Type B pancreatic cell (in vitro differentiated cells): ENCODE measurements around the gene FCHSD2. TPM values are rescaled to one million over a fixed set of nuclear protein-coding genes. Genes with fewer than 3 reads are reported as not detected.

Source experiments
- DNase-seq: peaks from one replicate; pipeline ENCODE4 v3.0.0; 2021; ENCODE audit warnings: mixed read lengths; ENCODE audit not compliant: unreplicated experiment; ENCODE audit errors: extremely low spot score
- H3K27ac Mint-ChIP-seq: 2 replicates; pipeline ENCODE4 v1.8.0; 2021; ENCODE audit warnings: mild to moderate bottlenecking, mixed read lengths
- H3K27me3 Mint-ChIP-seq: 2 replicates; pipeline ENCODE4 v1.8.0; 2021; ENCODE audit warnings: mixed read lengths
- H3K36me3 Mint-ChIP-seq: 2 replicates; pipeline ENCODE4 v1.8.0; 2021; ENCODE audit warnings: mixed read lengths
- H3K4me1 Mint-ChIP-seq: one replicate; pipeline ENCODE4 v1.8.0; 2021; ENCODE audit warnings: mixed read lengths; ENCODE audit not compliant: unreplicated experiment
- H3K4me3 Mint-ChIP-seq: 2 replicates; pipeline ENCODE4 v1.8.0; 2021; ENCODE audit warnings: mild to moderate bottlenecking, mixed read lengths
- H3K9me3 Mint-ChIP-seq: 2 replicates; pipeline ENCODE4 v1.8.0; 2021; ENCODE audit warnings: mixed read lengths
- total RNA-seq: library from RNA; stranded (reverse); gene quantifications from 2 replicates; pipeline ENCODE4 v1.2.1, GENCODE V29; 2021; ENCODE audit warnings: low replicate concordance
- TF ChIP-seq, protein P1 (sequence below): fragments of 200-600 bp; sonication (generic); conservative IDR thresholded peaks from 2 replicates; pipeline ENCODE4 v1.5.0; 2021; ENCODE audit warnings: antibody characterized with exemption, mild to moderate bottlenecking

Gene FCHSD2
- total RNA-seq, 1 donor from 2014 or later: 30.8 TPM

DNA sequence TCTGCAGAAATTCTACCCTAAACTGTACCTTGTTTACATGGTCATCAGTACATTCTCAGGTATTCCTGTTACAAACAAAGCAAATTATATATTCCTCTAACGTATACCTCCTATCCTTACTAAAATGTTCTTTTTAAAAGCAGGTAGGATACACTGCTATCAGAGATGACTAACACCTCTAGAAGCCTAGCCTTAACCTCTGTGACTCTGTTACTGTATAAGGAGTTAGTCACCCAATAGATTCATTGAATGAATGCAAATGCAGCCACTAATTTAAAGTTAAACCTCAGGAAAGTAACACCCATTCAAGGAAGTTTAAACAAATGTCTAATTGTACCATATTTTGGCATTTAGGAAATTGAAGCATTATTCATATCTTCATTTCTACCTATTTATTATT lies 82.2 kb downstream of the FCHSD2 start:
- Mint-ChIP-seq H3K4me1 (peaks cover 4% of the 10 kb centered on the region), H3K9me3 (peaks cover 14% of the 10 kb centered on the region), H3K27ac (no peak overlapping the region), H3K27me3 (no peaks in the 10 kb centered on the region), H3K4me3 (no peak overlapping the region), H3K36me3 (peaks cover 8% of the 10 kb centered on the region)
- no peak for DNase-seq
- TF ChIP-seq, protein P1, sequence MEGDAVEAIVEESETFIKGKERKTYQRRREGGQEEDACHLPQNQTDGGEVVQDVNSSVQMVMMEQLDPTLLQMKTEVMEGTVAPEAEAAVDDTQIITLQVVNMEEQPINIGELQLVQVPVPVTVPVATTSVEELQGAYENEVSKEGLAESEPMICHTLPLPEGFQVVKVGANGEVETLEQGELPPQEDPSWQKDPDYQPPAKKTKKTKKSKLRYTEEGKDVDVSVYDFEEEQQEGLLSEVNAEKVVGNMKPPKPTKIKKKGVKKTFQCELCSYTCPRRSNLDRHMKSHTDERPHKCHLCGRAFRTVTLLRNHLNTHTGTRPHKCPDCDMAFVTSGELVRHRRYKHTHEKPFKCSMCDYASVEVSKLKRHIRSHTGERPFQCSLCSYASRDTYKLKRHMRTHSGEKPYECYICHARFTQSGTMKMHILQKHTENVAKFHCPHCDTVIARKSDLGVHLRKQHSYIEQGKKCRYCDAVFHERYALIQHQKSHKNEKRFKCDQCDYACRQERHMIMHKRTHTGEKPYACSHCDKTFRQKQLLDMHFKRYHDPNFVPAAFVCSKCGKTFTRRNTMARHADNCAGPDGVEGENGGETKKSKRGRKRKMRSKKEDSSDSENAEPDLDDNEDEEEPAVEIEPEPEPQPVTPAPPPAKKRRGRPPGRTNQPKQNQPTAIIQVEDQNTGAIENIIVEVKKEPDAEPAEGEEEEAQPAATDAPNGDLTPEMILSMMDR: no peak

DNA sequence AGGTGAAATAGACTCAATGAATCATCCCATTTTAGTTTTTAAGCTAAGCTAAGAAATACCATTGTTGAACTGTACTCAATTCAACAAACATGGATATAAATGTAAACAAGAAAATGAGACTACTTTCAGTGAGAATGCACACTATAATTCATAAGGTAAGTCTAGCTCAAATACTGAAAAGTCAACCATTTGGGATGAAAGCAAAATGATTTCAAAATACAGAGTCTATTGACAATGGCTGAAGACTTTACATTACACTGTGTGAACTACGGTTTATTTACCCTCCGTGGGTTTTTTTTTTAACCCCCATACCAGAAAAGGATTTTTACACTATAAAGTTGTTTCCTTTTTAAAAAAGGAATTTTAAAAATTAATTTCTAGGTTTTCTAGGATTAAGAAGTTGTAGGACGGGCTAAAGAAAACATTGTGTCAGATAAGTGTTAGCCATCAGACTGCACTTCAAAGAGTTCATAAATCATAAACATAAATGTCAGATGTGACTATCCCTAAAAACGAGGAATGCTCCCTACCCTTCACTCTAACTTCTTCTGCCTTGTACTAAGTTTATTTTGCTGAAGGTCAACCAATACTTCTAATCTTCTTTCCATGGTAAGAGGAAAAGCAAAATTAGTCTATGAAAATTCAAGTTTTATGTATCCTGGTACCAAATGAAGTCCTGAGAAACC lies 83.0 kb downstream of the FCHSD2 start:
- TF ChIP-seq, protein P1: no peak
- peaks cover 8% of the 10 kb centered on the region for H3K36me3 Mint-ChIP-seq
- H3K4me3 Mint-ChIP-seq: no peak overlapping the region
- no peak overlapping the region for H3K27ac Mint-ChIP-seq
- peaks cover 7% of the 10 kb centered on the region for H3K9me3 Mint-ChIP-seq
- peaks cover 4% of the 10 kb centered on the region for H3K4me1 Mint-ChIP-seq
- no peaks in the 10 kb centered on the region for H3K27me3 Mint-ChIP-seq
- DNase-seq: no peak

DNA sequence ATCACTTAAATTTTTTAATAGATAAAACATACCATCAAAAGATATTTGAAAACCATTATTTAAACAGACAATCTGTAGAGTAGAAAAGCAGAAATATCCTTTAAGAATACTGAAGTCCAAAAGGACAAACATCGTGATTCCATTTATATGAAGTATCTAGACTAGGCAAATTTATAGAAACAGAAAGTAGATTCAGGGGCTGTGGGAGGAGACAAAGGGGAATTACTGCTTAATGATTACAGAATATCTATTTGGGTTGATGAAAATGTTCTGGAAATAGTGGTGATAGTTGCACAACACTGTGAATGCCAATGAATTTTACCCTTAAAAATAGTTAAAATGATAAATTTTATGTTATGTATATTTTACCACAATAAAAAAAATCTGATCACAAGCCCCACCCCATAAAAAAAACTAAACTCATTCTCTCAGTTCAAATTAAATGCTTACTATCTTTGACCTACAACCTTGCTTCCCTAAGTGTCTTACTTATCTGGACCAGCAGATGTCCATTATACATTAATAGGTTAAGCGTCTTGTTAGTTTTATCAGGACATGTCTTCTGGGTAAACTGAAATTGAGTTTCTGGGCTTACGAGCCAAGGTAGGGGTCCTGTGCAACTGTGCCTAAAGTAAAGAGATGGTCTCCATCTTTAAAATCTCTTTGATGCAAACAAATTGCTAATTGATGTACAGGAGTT lies 86.3 kb downstream of the FCHSD2 start:
- no peak overlapping the region for H3K4me3 Mint-ChIP-seq
- peaks cover 4% of the 10 kb centered on the region for H3K36me3 Mint-ChIP-seq
- peaks cover 3% of the 10 kb centered on the region for H3K9me3 Mint-ChIP-seq
- no peaks in the 10 kb centered on the region for H3K27me3 Mint-ChIP-seq
- no peak for DNase-seq
- H3K27ac Mint-ChIP-seq: no peak overlapping the region
- H3K4me1 Mint-ChIP-seq: peaks cover 3% of the 10 kb centered on the region
- TF ChIP-seq, protein P1: no peak

DNA sequence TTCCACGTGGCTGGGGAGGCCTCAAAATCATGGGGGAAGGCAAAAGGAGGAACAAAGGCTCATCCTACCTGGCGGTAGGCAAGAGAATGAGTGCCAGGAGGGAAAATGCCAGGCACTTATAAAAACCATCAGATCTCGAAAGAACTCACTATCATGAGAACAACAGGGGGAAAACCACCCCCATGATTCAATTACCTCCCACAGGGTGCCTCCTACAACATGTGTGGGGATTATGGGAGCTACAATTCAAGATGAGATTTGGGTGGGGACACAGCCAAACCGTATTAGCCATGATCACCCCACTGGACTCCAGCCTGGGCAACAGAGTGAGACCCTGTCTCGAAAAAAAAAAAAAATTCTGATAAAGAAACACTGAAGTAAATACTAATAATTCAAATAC lies 87.1 kb downstream of the FCHSD2 start:
- H3K27me3 Mint-ChIP-seq: no peaks in the 10 kb centered on the region
- no peak overlapping the region for H3K27ac Mint-ChIP-seq
- TF ChIP-seq, protein P1: no peak
- peaks cover 4% of the 10 kb centered on the region for H3K36me3 Mint-ChIP-seq
- no peak overlapping the region for H3K4me3 Mint-ChIP-seq
- no peak for DNase-seq
- peaks cover 3% of the 10 kb centered on the region for H3K9me3 Mint-ChIP-seq
- no peaks in the 10 kb centered on the region for H3K4me1 Mint-ChIP-seq

DNA sequence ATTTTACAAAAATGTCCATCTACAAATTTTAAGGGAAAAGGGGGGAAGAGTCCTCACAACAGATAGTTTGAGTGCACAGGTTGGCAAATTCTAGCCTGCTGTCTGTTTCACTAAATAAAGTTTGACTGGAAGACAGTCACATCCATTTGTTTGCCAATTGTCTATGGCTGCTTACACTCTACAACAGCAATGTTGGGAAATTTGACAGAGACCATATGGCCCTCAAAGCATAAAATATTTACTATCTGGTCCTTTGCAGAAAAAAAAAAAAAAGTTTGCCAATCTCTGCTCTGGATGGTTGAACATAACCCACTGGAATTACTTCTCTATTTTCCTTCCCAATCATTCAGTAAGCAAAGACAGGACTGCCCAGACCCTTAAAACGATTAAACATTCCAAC lies 88.2 kb downstream of the FCHSD2 start:
- Mint-ChIP-seq H3K27ac (no peak overlapping the region), H3K36me3 (peaks cover 4% of the 10 kb centered on the region)

More for the DNA sequence above, 88.2 kb downstream of the FCHSD2 start:
- TF ChIP-seq, protein P1: no peak
- H3K9me3 Mint-ChIP-seq: peaks cover 3% of the 10 kb centered on the region
- no peak overlapping the region for H3K4me3 Mint-ChIP-seq
- DNase-seq: no peak
- no peaks in the 10 kb centered on the region for H3K4me1 Mint-ChIP-seq
- no peaks in the 10 kb centered on the region for H3K27me3 Mint-ChIP-seq
